ENCODE data around the gene INF2.
"Not testable (repeated sequence)": the region's sequence is repeated elsewhere in the genome, so short reads cannot be mapped to it uniquely, and the experiment has no call there.

INF2 gene

GRCh38 chr14:104739546-104740516 lies 50.4 kb downstream of the INF2 start:
- no peak for DNase-seq

- no peak for DNase-seq
Observed at GRCh38 chr14:104741108-104741802, 51.8 kb downstream of the INF2 start.

GRCh38 chr14:104741803-104742251 lies 52.4 kb downstream of the INF2 start:
- DNase-seq, result no peak

GRCh38 chr14:104742586-104743455 lies 53.4 kb downstream of the INF2 start:
- DNase-seq, result no peak

GRCh38 chr14:104743461-104744380 lies 54.3 kb downstream of the INF2 start:
- DNase-seq, result no peak

- DNase-seq, result no peak
Observed at GRCh38 chr14:104744484-104744883, 55.1 kb downstream of the INF2 start.

GRCh38 chr14:104745431-104745830 lies 56.0 kb downstream of the INF2 start:
- DNase-seq, result no peak

GRCh38 chr14:104746071-104746545 lies 56.7 kb downstream of the INF2 start:
- no peak for DNase-seq

- no peak for DNase-seq
Observed at GRCh38 chr14:104746934-104747481, 57.6 kb downstream of the INF2 start.

- no peak for DNase-seq
Observed at GRCh38 chr14:104747876-104748275, 58.5 kb downstream of the INF2 start.

- DNase-seq, result no peak
Observed at GRCh38 chr14:104749111-104749649, 59.8 kb downstream of the INF2 start.

- no peak for DNase-seq
Observed at GRCh38 chr14:104750056-104750752, 60.8 kb downstream of the INF2 start.

GRCh38 chr14:104750753-104751057 lies 61.3 kb downstream of the INF2 start:
- not testable (repeated sequence) for DNase-seq

- no peak for DNase-seq
Observed at GRCh38 chr14:104751539-104752422, 62.4 kb downstream of the INF2 start.

- DNase-seq, result no peak
Observed at GRCh38 chr14:104752423-104752734, 63.0 kb downstream of the INF2 start.

GRCh38 chr14:104752735-104753527 lies 63.5 kb downstream of the INF2 start, which contains the start of gene SIVA1:
SIVA1 (plus strand) TSS chr14:104753147; CDS start chr14:104753202, 55 bp downstream.
- peak; percentile 99 for DNase-seq

GRCh38 chr14:104753528-104754212 lies 64.3 kb downstream of the INF2 start:
- DNase-seq, result no peak

Data from NCI-H1930 (cell line).